ENCODE results near the gene L3MBTL1.
"Not testable (repeated sequence)": the region's sequence is repeated elsewhere in the genome, so short reads cannot be mapped to it uniquely, and the experiment has no call there.

L3MBTL1 gene

GRCh38 chr20:43559147-43559987, 51.9 kb downstream of the L3MBTL1 start:
- no peak for DNase-seq (ENCODE audit: low spot score)

- DNase-seq (ENCODE audit: low spot score) = no peak
Measured at GRCh38 chr20:43560974-43561373, 53.5 kb downstream of the L3MBTL1 start.

DNA sequence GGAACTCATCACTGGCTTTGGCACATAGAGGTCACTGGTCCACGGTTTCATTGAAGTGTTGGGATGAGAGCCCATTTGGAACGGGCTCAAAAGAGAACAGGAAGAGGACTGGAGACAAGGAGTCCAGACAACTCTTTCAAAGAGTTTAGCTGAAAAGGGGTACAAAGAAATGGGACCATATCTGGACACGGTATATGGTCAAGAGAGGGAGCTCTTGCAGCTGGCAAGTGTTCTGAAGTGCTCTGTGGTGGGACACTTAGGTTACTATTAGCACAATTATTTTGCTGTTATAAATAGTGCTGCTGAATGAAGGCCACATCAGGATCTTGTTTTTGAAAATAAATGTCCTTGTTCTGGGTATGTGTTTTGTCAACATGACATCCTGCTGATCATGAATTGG, 55.9 kb downstream of the L3MBTL1 start:
- DNase-seq (ENCODE audit: low spot score) = no peak

DNA sequence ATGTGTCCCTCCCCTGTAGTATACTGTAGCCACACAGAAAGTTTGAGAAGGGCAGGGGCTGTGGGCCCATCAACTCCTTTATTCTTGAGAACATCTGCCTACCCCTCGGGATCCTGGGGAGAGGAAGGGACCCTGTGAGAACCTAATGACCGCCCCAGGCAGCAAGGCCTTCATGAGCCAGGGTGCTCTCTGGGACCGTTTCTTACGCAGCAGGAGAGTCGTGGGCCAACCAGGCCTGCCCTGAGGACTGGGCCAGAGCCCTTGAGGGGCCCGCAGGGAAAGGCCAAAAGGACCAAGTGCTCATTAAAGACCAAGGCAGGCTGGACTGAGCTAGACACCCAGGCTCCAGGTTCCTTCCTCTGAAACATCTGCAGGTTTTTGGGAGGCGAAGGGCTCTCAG, 56.5 kb downstream of the L3MBTL1 start:
- no peak for DNase-seq (ENCODE audit: low spot score)

- DNase-seq (ENCODE audit: low spot score) = no peak
Measured at GRCh38 chr20:43564455-43564854, 57.0 kb downstream of the L3MBTL1 start.

DNA sequence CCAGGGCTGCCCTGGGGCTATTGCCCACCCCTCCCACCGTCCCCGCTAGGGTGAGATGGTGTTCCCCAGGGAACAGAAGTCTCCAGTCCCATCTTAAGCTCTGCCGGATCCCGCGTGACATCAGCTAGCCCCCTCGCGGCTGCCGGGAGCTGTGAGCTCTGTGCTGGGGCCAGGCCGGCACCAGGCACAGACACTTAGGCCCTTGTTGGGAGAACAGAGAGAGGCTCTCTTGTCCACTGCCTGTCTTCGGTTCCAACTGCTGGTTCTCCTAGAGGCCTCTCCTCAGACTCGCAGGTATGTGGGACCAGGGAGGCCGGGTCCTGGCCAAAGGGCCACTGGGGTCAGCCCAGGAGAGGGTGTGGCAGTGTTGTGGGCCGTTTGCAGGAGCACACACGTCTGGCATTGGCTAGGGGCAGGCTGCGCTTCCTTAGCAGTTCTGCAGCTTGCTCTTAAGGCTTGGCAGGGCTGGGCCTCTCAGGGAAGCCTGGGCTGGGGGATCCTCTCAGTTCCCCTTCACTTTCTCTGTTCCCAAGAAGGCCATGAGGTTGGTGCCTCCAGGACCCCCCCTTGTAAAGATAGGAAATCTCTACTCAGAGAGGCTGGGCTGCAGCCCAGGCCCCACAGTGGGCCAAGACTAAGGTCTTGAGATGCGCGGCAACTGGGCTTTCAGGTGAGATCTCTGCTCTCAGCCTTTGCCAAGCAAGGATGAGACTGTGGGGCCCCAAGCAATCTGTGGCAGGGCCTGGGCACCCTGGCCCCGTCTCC, 57.7 kb downstream of the L3MBTL1 start:
- no peak for DNase-seq (ENCODE audit: low spot score)

DNA sequence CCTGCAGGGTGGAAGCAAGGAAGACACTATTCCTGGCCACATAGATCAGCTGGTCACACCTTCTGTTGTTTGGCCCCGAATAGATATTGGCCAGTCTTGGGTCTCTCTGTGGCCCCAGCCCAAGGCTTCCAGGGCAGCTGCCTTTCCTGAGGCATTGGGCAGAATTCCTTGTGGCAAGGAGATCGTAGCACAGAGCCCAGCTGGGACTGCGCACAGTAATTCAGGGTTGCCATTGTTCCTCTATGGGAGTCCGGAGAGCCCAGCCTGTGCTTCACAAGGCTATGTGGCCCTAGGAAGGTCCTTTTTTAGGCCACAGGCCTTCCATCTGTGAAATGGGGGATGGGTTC, 58.2 kb downstream of the L3MBTL1 start:
- DNase-seq (ENCODE audit: low spot score) = no peak

DNA sequence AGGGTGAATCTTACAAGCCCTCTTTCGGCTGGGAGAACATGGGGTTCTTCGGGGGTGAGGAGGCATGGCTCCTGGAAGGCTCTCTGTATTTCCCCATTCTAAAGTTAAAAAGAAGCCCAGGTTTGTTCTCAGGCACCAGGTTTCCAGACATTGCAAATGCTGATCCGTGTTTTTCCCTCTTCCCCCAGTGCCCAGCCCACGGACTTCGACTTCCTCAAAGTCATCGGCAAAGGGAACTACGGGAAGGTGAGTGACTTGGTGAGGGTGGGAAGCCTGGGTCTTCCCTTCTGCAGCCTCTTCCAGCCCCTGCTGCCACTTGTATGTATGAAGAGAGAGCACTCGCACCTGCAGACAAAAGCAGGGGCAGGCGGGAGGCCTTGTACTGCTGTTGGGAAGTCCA, 60.0 kb downstream of the L3MBTL1 start:
- DNase-seq (ENCODE audit: low spot score) = no peak

GRCh38 chr20:43568706-43569105, 61.2 kb downstream of the L3MBTL1 start:
- DNase-seq (ENCODE audit: low spot score) = no peak

DNA sequence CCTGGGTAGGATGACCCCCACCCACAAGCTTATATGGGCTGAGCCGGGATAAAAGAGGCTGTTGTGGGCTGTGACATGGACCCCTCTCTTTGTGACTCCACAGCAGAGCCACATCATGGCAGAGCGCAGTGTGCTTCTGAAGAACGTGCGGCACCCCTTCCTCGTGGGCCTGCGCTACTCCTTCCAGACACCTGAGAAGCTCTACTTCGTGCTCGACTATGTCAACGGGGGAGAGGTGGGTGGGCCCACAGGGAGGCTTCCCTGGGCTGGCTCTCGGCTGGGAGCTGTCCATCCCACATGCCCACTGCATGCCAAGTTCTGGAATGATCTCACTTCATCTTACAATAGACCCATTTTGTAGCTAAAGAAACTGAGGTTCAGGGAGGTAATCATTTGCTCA, 61.8 kb downstream of the L3MBTL1 start:
- DNase-seq (ENCODE audit: low spot score) = no peak

DNA sequence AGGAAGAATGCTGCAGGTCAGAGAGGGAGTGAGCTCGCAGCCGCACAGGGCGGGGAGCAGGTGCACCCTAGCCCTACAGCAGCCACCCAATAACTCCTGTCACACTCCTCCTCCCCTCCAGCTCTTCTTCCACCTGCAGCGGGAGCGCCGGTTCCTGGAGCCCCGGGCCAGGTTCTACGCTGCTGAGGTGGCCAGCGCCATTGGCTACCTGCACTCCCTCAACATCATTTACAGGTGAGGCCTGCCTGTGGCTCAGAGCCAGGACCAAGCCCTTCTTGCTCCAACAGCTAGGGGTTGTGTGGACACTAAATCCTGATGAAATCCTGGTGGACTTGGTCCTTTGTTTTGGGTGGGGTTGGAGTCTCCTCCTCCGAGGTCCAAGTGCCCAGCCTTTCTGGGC, 63.0 kb downstream of the L3MBTL1 start:
- DNase-seq (ENCODE audit: low spot score) = no peak

DNA sequence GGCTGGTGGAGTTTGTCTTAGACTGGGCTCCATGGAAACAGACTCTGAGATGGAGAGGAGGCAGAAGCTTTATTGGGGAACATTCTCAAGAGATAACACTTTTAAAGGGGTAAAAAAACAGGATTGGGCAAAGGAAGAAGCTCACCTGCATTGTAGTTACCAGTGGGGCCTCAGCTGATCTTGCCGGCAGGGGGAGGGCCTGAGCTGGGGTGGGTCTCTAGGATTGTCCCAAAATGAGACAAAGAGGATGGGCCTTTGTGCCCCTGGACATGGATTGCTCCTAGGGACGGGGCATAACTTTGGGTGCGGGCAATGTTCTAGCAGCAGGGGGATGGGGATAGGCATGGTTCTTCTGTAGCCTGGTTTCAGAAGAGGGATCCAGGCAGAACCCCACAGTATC, 63.8 kb downstream of the L3MBTL1 start:
- no peak for DNase-seq (ENCODE audit: low spot score)

DNA sequence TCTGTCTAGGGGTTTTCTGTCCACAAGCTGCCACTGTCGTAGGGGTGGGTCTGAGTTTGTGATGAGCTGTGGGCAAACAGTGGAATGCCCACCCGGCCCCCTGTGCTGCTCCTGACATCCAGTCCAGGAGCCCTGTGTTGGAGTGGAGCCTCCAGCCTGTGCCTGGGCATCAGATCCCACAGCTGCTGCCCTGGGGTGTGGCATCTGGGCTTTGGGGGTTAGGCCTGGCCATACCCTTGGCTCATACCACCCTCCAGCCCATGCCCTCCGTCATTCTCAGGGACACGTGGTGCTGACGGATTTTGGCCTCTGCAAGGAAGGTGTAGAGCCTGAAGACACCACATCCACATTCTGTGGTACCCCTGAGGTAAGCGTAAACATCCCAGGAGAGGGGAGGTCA, 64.3 kb downstream of the L3MBTL1 start:
- no peak for DNase-seq (ENCODE audit: low spot score)

DNA sequence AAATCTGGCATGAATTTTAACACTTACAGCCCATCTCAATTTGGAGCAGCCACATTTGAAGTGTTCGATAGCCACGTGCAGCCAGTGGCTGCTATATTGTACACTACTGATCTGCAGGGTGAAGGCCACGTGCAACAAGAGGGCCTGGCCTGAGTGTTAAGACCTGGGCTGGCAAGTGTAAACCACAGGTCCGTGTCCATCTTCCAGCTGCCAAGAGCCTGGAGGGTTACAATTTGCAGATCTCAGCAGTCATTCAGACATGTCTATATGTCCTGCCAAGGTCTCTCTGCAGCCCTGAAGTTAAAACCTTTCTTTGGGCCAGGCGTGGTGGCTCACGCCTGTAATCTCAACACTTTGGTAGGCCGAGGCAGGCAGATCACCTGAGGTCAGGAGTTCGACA, 65.4 kb downstream of the L3MBTL1 start:
- DNase-seq (ENCODE audit: low spot score) = no peak

- no peak for DNase-seq (ENCODE audit: low spot score)
Measured at GRCh38 chr20:43576108-43576507, 68.6 kb downstream of the L3MBTL1 start.

GRCh38 chr20:43579861-43580793, 72.6 kb downstream of the L3MBTL1 start:
- no peak for DNase-seq (ENCODE audit: low spot score)

DNA sequence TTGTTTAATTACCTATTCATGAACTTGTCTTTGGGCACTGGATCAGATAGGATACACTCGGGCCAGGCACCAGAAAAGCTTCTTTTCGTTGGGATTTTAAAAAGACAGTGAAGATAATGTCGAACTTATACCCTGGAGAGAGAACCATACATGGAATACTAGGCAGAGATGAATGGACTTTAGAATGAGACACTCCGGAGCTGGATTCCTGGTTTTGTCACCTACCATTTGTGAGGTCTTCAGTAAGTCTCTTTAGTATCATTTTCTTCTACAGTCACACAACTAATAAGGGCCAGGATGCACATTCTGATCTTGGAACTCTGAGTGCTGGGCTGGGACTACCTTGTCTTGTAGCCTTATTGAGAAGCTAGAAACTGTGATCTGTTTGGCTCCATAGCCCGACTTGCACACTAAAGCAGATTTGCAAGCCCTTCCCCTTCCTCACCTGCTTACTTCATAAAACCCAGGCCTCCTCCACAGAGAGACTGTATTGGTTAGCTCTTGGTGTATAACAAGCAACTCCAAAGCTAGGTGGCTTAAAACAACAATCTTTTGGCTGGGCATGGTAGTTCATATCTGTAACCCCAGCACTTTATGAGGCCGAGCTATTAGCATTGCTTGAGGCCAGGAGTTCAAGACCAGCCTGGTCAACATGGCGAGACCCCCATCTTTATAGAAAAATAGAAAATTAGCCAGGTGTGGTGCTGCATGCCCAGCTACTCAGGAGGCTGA, 75.8 kb downstream of the L3MBTL1 start:
- no peak for DNase-seq (ENCODE audit: low spot score)

- no peak for DNase-seq (ENCODE audit: low spot score)
Measured at GRCh38 chr20:43583982-43584432, 76.5 kb downstream of the L3MBTL1 start.

DNA sequence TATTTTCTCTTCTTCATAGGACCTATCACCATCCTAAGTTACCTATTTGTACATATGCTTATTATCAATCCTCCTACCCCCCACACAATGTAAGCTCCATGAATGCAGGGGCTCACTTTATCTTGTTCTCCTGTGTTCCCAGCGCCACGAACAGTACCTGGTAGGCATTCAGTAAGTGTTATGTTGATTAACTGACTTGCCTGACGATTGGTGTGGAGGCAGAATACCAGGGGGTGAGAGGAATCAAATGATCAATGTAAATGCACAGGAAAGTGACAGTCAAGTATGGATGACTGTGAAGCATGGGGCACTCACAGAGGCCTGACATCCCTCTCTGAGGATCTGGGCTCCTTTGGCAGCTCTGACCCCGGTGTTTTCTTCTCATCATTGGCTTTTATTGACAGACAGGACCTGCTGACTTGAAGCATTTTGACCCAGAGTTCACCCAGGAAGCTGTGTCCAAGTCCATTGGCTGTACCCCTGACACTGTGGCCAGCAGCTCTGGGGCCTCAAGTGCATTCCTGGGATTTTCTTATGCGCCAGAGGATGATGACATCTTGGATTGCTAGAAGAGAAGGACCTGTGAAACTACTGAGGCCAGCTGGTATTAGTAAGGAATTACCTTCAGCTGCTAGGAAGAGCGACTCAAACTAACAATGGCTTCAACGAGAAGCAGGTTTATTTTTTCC, 77.1 kb downstream of the L3MBTL1 start:
- DNase-seq (ENCODE audit: low spot score) = no peak

- no peak for DNase-seq (ENCODE audit: low spot score)
Measured at GRCh38 chr20:43586641-43587040, 79.1 kb downstream of the L3MBTL1 start.

GRCh38 chr20:43588526-43588925, 81.0 kb downstream of the L3MBTL1 start:
- not testable (repeated sequence) for DNase-seq (ENCODE audit: low spot score)

Measured in CD4-positive, alpha-beta T cell treated with Interleukin-6 at 100 ng/mL for 8 hours (primary cell).